ENCODE results near the gene GID8. TPM values are rescaled to one million over a fixed set of nuclear protein-coding genes. Genes with fewer than 3 reads are reported as not detected.

The GID8 gene
- total and polyA plus RNA-seq, 2 donors: 24.0 to 25.7 TPM

- no peaks in the 10 kb centered on the region for H3K27me3 ChIP-seq (ENCODE audit: control insufficient read depth in 2 of 2, insufficient read depth in 1 of 2, low read length in 1 of 2)
- no peaks in the 10 kb centered on the region for H3K36me3 ChIP-seq (ENCODE audit: control insufficient read depth in 2 of 2, insufficient read depth in 2 of 2, low read length in 1 of 2)
- 94% methylated on average over 8 of the region's 8 CpGs for WGBS
- H3K4me1 ChIP-seq (ENCODE audit: control insufficient read depth in 2 of 2, insufficient read depth in 2 of 2, low read length in 2 of 2): peaks cover 19 to 26% of the 10 kb centered on the region in 2 donors
- H3K27ac ChIP-seq (ENCODE audit: low read depth in 1 of 2, low read length in 1 of 2): no peak overlapping the region
- H3K4me3 ChIP-seq (ENCODE audit: low read length in 2 of 2): no peak overlapping the region
- no peak for DNase-seq (ENCODE audit: low read depth in 6 of 9, low spot score in 9 of 9)
- H3K9me3 ChIP-seq (ENCODE audit: control insufficient read depth in 2 of 2, insufficient read depth in 1 of 2, low read length in 1 of 2): peaks cover 0 to 6% of the 10 kb centered on the region in 2 donors
Measured at GRCh38 chr20:62961799-62962198, 23.9 kb downstream of the GID8 start.

GRCh38 chr20:62962221-62962879, 24.4 kb downstream of the GID8 start:
- Histone ChIP-seq H3K4me1 (ENCODE audit: control insufficient read depth in 2 of 2, insufficient read depth in 2 of 2, low read length in 2 of 2) (peaks cover 19 to 26% of the 10 kb centered on the region in 2 donors), H3K9me3 (ENCODE audit: control insufficient read depth in 2 of 2, insufficient read depth in 1 of 2, low read length in 1 of 2) (peaks cover 0 to 5% of the 10 kb centered on the region in 2 donors), H3K4me3 (ENCODE audit: low read length in 2 of 2) (no peak overlapping the region), H3K36me3 (ENCODE audit: control insufficient read depth in 2 of 2, insufficient read depth in 2 of 2, low read length in 1 of 2) (no peaks in the 10 kb centered on the region), H3K27me3 (ENCODE audit: control insufficient read depth in 2 of 2, insufficient read depth in 1 of 2, low read length in 1 of 2) (no peaks in the 10 kb centered on the region), H3K27ac (ENCODE audit: low read depth in 1 of 2, low read length in 1 of 2) (no peak overlapping the region)
- DNase-seq (ENCODE audit: low read depth in 6 of 9, low spot score in 9 of 9): no peak
- 97% methylated on average over 30 of the region's 30 CpGs for WGBS

- 95% methylated on average over 32 of the region's 32 CpGs for WGBS
- H3K27me3 ChIP-seq (ENCODE audit: control insufficient read depth in 2 of 2, insufficient read depth in 1 of 2, low read length in 1 of 2): no peaks in the 10 kb centered on the region
- peaks cover 18 to 25% of the 10 kb centered on the region in 2 donors for H3K4me1 ChIP-seq (ENCODE audit: control insufficient read depth in 2 of 2, insufficient read depth in 2 of 2, low read length in 2 of 2)
- no peaks in the 10 kb centered on the region for H3K9me3 ChIP-seq (ENCODE audit: control insufficient read depth in 2 of 2, insufficient read depth in 1 of 2, low read length in 1 of 2)
- H3K36me3 ChIP-seq (ENCODE audit: control insufficient read depth in 2 of 2, insufficient read depth in 2 of 2, low read length in 1 of 2): no peaks in the 10 kb centered on the region
- H3K27ac ChIP-seq (ENCODE audit: low read depth in 1 of 2, low read length in 1 of 2): no peak overlapping the region
- H3K4me3 ChIP-seq (ENCODE audit: low read length in 2 of 2): no peak overlapping the region
- DNase-seq (ENCODE audit: low read depth in 6 of 9, low spot score in 9 of 9): no peak
Measured at GRCh38 chr20:62962891-62963613, 25.1 kb downstream of the GID8 start.

GRCh38 chr20:62963614-62964397, 25.9 kb downstream of the GID8 start:
- H3K36me3 ChIP-seq (ENCODE audit: control insufficient read depth in 2 of 2, insufficient read depth in 2 of 2, low read length in 1 of 2): no peaks in the 10 kb centered on the region
- 98% methylated on average over 32 of the region's 32 CpGs for WGBS

GRCh38 chr20:62964700-62965099, 26.8 kb downstream of the GID8 start:
- H3K27ac ChIP-seq (ENCODE audit: low read depth in 1 of 2, low read length in 1 of 2): no peak overlapping the region
- peaks cover 4 to 8% of the 10 kb centered on the region in 2 donors for H3K4me1 ChIP-seq (ENCODE audit: control insufficient read depth in 2 of 2, insufficient read depth in 2 of 2, low read length in 2 of 2)
- H3K36me3 ChIP-seq (ENCODE audit: control insufficient read depth in 2 of 2, insufficient read depth in 2 of 2, low read length in 1 of 2): no peaks in the 10 kb centered on the region
- H3K4me3 ChIP-seq (ENCODE audit: low read length in 2 of 2): no peak overlapping the region
- no peaks in the 10 kb centered on the region for H3K9me3 ChIP-seq (ENCODE audit: control insufficient read depth in 2 of 2, insufficient read depth in 1 of 2, low read length in 1 of 2)
- no peaks in the 10 kb centered on the region for H3K27me3 ChIP-seq (ENCODE audit: control insufficient read depth in 2 of 2, insufficient read depth in 1 of 2, low read length in 1 of 2)
- no peak for DNase-seq (ENCODE audit: low read depth in 6 of 9, low spot score in 9 of 9)
- WGBS: 60% methylated on average over 20 of the region's 20 CpGs

More at GRCh38 chr20:62963614-62964397, 25.9 kb downstream of the GID8 start:
- Histone ChIP-seq H3K9me3 (ENCODE audit: control insufficient read depth in 2 of 2, insufficient read depth in 1 of 2, low read length in 1 of 2) (no peaks in the 10 kb centered on the region), H3K27me3 (ENCODE audit: control insufficient read depth in 2 of 2, insufficient read depth in 1 of 2, low read length in 1 of 2) (no peaks in the 10 kb centered on the region), H3K4me3 (ENCODE audit: low read length in 2 of 2) (no peak overlapping the region), H3K4me1 (ENCODE audit: control insufficient read depth in 2 of 2, insufficient read depth in 2 of 2, low read length in 2 of 2) (peaks cover 10 to 17% of the 10 kb centered on the region in 2 donors), H3K27ac (ENCODE audit: low read depth in 1 of 2, low read length in 1 of 2) (no peak overlapping the region)
- no peak for DNase-seq (ENCODE audit: low read depth in 6 of 9, low spot score in 9 of 9)

- no peak for DNase-seq (ENCODE audit: low read depth in 6 of 9, low spot score in 9 of 9)
- H3K4me3 ChIP-seq (ENCODE audit: low read length in 2 of 2): no peak overlapping the region
- H3K27ac ChIP-seq (ENCODE audit: low read depth in 1 of 2, low read length in 1 of 2): no peak overlapping the region
- no peaks in the 10 kb centered on the region for H3K9me3 ChIP-seq (ENCODE audit: control insufficient read depth in 2 of 2, insufficient read depth in 1 of 2, low read length in 1 of 2)
- no peaks in the 10 kb centered on the region for H3K36me3 ChIP-seq (ENCODE audit: control insufficient read depth in 2 of 2, insufficient read depth in 2 of 2, low read length in 1 of 2)
- H3K4me1 ChIP-seq (ENCODE audit: control insufficient read depth in 2 of 2, insufficient read depth in 2 of 2, low read length in 2 of 2): peaks cover 0 to 2% of the 10 kb centered on the region in 2 donors
- WGBS: 85% methylated on average over 19 of the region's 19 CpGs
- peaks cover 0 to 4% of the 10 kb centered on the region in 2 donors for H3K27me3 ChIP-seq (ENCODE audit: control insufficient read depth in 2 of 2, insufficient read depth in 1 of 2, low read length in 1 of 2)
Measured at GRCh38 chr20:62965363-62965771, 27.4 kb downstream of the GID8 start.

- Histone ChIP-seq H3K27ac (ENCODE audit: low read depth in 1 of 2, low read length in 1 of 2) (no peak overlapping the region), H3K9me3 (ENCODE audit: control insufficient read depth in 2 of 2, insufficient read depth in 1 of 2, low read length in 1 of 2) (no peaks in the 10 kb centered on the region), H3K4me3 (ENCODE audit: low read length in 2 of 2) (no peak overlapping the region), H3K27me3 (ENCODE audit: control insufficient read depth in 2 of 2, insufficient read depth in 1 of 2, low read length in 1 of 2) (peaks cover 0 to 13% of the 10 kb centered on the region in 2 donors), H3K36me3 (ENCODE audit: control insufficient read depth in 2 of 2, insufficient read depth in 2 of 2, low read length in 1 of 2) (no peaks in the 10 kb centered on the region), H3K4me1 (ENCODE audit: control insufficient read depth in 2 of 2, insufficient read depth in 2 of 2, low read length in 2 of 2) (peaks cover 0 to 3% of the 10 kb centered on the region in 2 donors)
- WGBS: 96% methylated on average over 26 of the region's 27 CpGs
- DNase-seq (ENCODE audit: low read depth in 6 of 9, low spot score in 9 of 9): no peak
Measured at GRCh38 chr20:62966212-62967148, 28.5 kb downstream of the GID8 start.

GRCh38 chr20:62967149-62967501, 29.2 kb downstream of the GID8 start:
- DNase-seq (ENCODE audit: low read depth in 6 of 9, low spot score in 9 of 9): no peak
- no peak overlapping the region for H3K27ac ChIP-seq (ENCODE audit: low read depth in 1 of 2, low read length in 1 of 2)
- H3K4me1 ChIP-seq (ENCODE audit: control insufficient read depth in 2 of 2, insufficient read depth in 2 of 2, low read length in 2 of 2): peaks cover 0 to 3% of the 10 kb centered on the region in 2 donors
- H3K36me3 ChIP-seq (ENCODE audit: control insufficient read depth in 2 of 2, insufficient read depth in 2 of 2, low read length in 1 of 2): no peaks in the 10 kb centered on the region
- H3K9me3 ChIP-seq (ENCODE audit: control insufficient read depth in 2 of 2, insufficient read depth in 1 of 2, low read length in 1 of 2): no peaks in the 10 kb centered on the region
- no peak overlapping the region for H3K4me3 ChIP-seq (ENCODE audit: low read length in 2 of 2)
- peaks cover 0 to 14% of the 10 kb centered on the region in 2 donors for H3K27me3 ChIP-seq (ENCODE audit: control insufficient read depth in 2 of 2, insufficient read depth in 1 of 2, low read length in 1 of 2)
- 91% methylated on average over 6 of the region's 6 CpGs for WGBS
